Effector CD8-positive, alpha-beta T cell (primary cell): ENCODE measurements around the gene PNLIPRP2.

ENCODE experiments used
- DNase-seq: peaks from one replicate; lab custom pipeline; 2025; lab: John Stamatoyannopoulos, UW

Gene PNLIPRP2

GRCh38 chr10:116612107-116612769 lies 8.5 kb upstream of the PNLIPRP2 start:
- DNase-seq, result no peak

GRCh38 chr10:116613471-116613870 lies 7.3 kb upstream of the PNLIPRP2 start:
- no peak for DNase-seq

DNA sequence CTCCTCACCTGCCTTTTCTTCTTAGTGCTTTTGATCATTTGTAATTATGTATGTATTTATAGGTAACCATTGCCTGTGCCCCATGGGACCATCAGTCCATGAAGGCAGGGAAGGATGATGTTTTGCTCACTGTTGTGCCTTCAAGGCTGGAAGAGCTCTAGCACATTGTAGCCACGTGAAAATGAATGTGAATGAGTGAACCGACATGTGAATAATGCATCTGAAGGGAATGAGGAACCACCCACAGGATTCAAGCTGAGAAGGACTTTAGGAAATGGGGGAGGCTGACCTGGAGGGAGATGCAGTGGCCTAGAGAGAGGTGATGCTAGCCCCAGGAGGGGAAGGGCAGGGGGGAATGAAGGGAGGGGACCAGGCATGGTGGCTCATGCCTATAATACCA lies 6.0 kb upstream of the PNLIPRP2 start:
- no peak for DNase-seq

DNA sequence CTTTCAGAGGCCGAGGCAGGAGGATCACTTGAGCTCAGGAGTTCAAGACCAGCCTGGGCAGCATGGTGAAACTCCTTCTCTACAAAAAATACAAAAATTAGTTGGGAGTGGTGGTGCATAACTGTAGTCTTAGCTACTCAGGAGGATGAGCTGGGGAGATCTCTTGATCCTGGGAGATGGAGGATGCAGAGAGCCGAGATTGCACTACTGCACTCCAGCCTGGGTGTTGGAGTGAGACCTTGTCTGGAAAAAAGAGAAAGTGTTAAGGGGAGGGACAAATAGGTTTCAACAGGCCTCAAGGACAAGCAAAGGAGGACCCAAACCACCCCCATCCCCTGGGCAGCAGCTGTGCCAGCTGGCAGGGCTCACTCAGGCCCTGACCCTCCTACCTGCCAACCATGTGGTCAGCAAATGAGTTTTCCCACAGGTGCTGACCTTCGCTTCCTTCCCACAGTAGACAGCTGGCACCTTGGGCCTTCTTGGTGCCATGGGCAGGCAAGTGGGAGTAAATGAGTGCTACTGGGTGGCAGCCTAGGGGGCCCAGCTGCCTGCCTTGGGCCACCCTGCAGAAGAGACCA lies 5.5 kb upstream of the PNLIPRP2 start:
- DNase-seq, result no peak

- no peak for DNase-seq
These were observed 723 bp downstream of the PNLIPRP2 start for GRCh38 chr10:116621476-116621875.

DNA sequence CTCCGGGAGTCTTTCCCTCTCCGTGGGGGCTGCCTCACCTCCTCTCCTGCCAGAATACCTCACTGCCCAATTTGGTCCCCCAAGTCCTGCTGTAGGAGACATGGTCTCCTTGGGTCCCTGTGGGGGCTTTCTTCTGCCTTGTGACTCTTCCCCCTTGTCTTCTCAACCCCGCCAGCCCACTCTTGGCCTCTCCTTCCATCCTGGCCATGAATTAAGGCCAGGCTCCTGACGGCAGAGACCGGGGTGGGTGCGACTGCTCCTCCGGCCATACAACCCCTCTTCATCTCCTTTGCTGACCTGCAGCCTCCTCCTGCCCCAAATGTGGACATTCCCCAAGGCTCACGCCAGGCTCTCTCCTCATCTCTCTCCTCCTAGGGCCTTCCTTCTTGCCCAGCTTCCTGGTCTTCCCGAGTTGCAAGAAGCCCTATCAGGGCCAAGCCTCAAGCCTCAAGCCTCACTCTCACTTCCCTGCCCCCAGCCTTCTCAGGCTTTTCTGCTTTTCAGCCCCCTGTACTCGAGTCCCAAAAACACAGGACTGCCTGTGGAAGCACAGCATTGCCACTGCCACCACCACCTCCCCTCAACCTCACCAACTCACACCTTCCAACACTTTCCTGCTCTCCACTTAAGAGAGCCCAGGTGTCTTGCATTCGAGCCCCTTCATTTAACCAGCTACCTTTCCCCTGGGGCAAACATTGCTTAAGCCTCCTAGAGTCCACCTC lies 1.3 kb downstream of the PNLIPRP2 start:
- no peak for DNase-seq

DNA sequence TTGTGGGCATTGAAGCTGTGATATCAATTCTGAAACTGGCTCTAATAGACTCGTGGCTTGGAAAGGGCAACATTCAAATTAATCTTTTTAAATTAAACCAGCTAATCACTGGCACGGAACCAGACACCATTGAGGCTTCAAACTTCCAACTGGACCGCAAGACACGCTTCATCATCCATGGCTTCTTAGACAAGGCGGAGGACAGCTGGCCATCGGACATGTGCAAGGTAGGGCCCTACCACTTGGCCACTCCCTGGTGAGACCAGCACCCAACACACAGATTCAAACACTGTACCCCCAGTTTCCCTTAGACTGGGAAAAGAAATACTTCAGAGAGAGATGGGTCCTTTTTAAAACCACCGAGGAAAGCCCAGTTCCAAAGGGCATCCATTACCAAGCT lies 5.1 kb downstream of the PNLIPRP2 start:
- DNase-seq, result no peak

DNA sequence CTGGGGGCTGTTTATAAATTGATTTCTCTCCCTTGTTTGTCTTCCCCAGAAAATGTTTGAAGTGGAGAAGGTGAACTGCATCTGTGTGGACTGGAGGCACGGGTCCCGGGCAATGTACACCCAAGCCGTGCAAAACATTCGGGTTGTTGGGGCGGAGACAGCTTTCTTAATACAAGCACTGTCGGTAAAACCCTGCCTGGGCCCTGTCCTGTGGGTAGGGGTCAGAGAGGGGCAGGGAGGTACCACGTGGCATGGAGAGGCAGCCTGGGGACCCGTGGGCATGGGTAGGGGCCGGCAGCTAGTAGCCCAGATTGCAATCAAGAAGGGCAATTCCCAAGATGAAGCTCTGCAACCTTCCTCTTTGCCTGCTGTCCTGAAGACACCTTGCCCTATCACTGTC lies 6.1 kb downstream of the PNLIPRP2 start:
- DNase-seq, result no peak

DNA sequence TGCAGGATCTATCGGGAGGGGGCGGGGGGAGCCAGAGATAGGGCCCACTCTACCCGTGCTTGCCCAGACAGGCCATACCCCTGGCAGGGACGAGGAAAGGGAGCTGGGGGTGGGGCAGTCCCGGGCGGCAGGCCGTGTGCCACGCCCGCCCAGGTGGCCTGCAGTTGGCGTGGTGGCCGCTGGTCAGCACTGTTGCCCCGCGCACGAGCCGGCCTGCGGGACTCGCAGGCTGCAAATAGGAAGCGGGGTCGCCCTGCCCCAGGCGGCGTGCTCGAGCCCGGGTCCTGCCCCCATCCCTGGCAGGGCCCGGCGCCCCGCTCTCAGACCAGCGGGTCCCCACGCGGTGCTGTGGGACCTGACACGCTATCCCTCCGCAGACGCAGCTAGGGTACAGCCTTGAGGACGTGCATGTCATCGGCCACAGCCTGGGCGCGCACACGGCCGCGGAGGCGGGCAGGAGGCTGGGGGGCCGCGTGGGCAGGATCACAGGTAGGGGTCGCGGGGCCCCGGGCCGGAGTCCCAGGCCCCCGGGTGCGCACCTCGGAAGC lies 6.7 kb downstream of the PNLIPRP2 start:
- no peak for DNase-seq

- DNase-seq, result no peak
These were observed 8.6 kb downstream of the PNLIPRP2 start for GRCh38 chr10:116629340-116629739.

- no peak for DNase-seq
These were observed 9.3 kb downstream of the PNLIPRP2 start for GRCh38 chr10:116630020-116630419.

- no peak for DNase-seq
These were observed 11.1 kb downstream of the PNLIPRP2 start for GRCh38 chr10:116631871-116632295.

- no peak for DNase-seq
These were observed 12.0 kb downstream of the PNLIPRP2 start for GRCh38 chr10:116632596-116633215.

- DNase-seq, result no peak
These were observed 12.5 kb downstream of the PNLIPRP2 start for GRCh38 chr10:116633216-116633600.

- no peak for DNase-seq
These were observed 13.6 kb downstream of the PNLIPRP2 start for GRCh38 chr10:116634126-116634975.

GRCh38 chr10:116636385-116636784 lies 15.6 kb downstream of the PNLIPRP2 start:
- no peak for DNase-seq

DNA sequence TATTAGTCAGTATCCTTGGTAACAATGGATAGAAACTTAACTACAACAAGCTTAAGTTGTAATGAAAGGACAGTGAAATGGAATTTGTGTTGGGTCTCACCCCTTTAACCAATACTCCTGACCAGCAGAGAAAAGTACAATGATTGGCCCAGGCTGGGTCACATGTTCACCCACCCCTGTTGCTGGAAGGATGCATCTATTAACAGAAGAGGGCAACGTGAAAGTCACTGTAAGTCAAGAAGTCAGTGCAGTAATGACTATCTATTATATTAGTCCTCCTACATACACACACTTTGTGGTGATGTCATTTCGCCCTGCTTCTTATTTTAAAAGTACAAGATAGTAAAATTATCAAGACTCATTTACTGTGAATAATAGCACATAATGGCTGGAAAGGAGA lies 16.2 kb downstream of the PNLIPRP2 start:
- DNase-seq, result no peak

- no peak for DNase-seq
These were observed 17.1 kb downstream of the PNLIPRP2 start for GRCh38 chr10:116637830-116638229.

GRCh38 chr10:116646502-116646901 lies 25.7 kb downstream of the PNLIPRP2 start:
- no peak for DNase-seq

- DNase-seq, result no peak
These were observed 28.1 kb downstream of the PNLIPRP2 start for GRCh38 chr10:116648903-116649302.

- no peak for DNase-seq
These were observed 33.1 kb downstream of the PNLIPRP2 start for GRCh38 chr10:116653885-116654284.

DNA sequence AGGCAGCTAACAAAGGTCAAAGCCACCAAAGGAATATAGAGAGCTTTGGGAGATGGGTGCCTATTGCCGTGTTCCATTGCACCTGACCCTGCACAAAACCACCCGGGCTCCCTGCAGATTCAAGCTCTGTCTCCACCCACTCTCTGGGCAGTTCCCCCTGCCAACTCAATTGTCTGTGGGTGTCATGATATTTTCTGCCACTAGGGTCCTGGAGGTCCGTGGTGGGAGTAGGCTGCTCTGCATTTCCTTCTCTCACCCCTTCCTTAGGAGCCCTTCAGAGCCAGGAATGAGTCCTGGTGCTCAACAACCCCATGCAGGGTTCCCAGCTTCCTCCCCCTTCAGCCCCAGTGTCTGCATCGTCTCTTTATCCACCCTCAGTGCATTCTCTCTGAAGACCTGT lies 34.1 kb downstream of the PNLIPRP2 start:
- DNase-seq, result no peak
